Common myeloid progenitor, CD34-positive (primary cell): ENCODE results near the gene RASAL2. TPM values are rescaled to one million over a fixed set of nuclear protein-coding genes. Genes with fewer than 3 reads are reported as not detected.

Experiments used
- CTCF ChIA-PET: fragments of 350-600 bp; sonication (Branson Sonifier 250); formaldehyde crosslinking; loops from one replicate; lab custom pipeline; 2021; ENCODE audit warnings: antibody characterized with exemption; lab: Charles Lee
- POLR2A ChIA-PET: fragments of 350-600 bp; sonication (Branson Sonifier 250); formaldehyde crosslinking; loops from one replicate; lab custom pipeline; 2021; ENCODE audit warnings: antibody characterized with exemption; lab: Charles Lee
- DNase-seq, 3 donors: peaks; one replicate each; pipeline versions ENCODE4 v3.0.0 to v3.0.0-alpha.2; 2013
- H3K27ac ChIP-seq, 2 experiments: 1 replicate in 1 of 2; 2 replicates in 1 of 2; pipeline ENCODE4 v1.7.0; 2013; ENCODE audit warnings: inconsistent platforms in 2 of 2, low read length in 2 of 2, mild to moderate bottlenecking in 2 of 2, low read depth in 1 of 2, moderate library complexity in 1 of 2; ENCODE audit not compliant: severe bottlenecking in 2 of 2, insufficient read depth in 1 of 2, poor library complexity in 1 of 2
- H3K27me3 ChIP-seq, 5 experiments: replicated peaks in 2 of 5; 1 replicate in 3 of 5; 2 replicates in 2 of 5; pipeline versions ENCODE4 v1.6.1 to v1.7.0; 2013; ENCODE audit warnings: low read length in 4 of 5, mild to moderate bottlenecking in 2 of 5, moderate library complexity in 2 of 5, inconsistent platforms in 1 of 5; ENCODE audit not compliant: insufficient read depth in 5 of 5, control insufficient read depth in 4 of 5
- H3K36me3 ChIP-seq, 4 experiments: 1 replicate in 2 of 4; 2 replicates in 2 of 4; pipeline versions ENCODE4 v1.6.1 to v1.7.0; 2013; ENCODE audit warnings: low read length in 3 of 4, control low read depth in 1 of 4, mild to moderate bottlenecking in 1 of 4; ENCODE audit not compliant: control insufficient read depth in 4 of 4, insufficient read depth in 4 of 4
- H3K4me1 ChIP-seq, 4 experiments: 1 replicate in 3 of 4; 2 replicates in 1 of 4; pipeline versions ENCODE4 v1.6.1 to v1.7.1; 2013; ENCODE audit warnings: low read length in 3 of 4, mild to moderate bottlenecking in 3 of 4, control low read depth in 1 of 4, inconsistent platforms in 1 of 4, moderate library complexity in 1 of 4; ENCODE audit not compliant: control insufficient read depth in 4 of 4, insufficient read depth in 4 of 4; ENCODE audit errors: control extremely low read depth in 1 of 4
- H3K4me3 ChIP-seq, 7 experiments: 1 replicate in 4 of 7; 2 replicates in 3 of 7; pipeline versions ENCODE4 v1.5.1 to v1.7.0; 2013; ENCODE audit warnings: mild to moderate bottlenecking in 7 of 7, low read length in 6 of 7, moderate library complexity in 6 of 7, inconsistent platforms in 2 of 7, low read depth in 2 of 7, control low read depth in 1 of 7; ENCODE audit not compliant: insufficient read depth in 4 of 7, control insufficient read depth in 1 of 7; ENCODE audit errors: extremely low read depth in 1 of 7
- H3K9me3 ChIP-seq, 5 experiments: 1 replicate in 4 of 5; 2 replicates in 1 of 5; pipeline versions ENCODE4 v1.6.1 to v1.7.1; 2013; ENCODE audit warnings: low read length in 4 of 5, mild to moderate bottlenecking in 2 of 5, inconsistent platforms in 1 of 5, low read depth in 1 of 5, moderate library complexity in 1 of 5; ENCODE audit not compliant: control insufficient read depth in 4 of 5, insufficient read depth in 2 of 5; ENCODE audit errors: control extremely low read depth in 1 of 5
- WGBS: methylation state at CpG from one replicate; pipeline ENCODE4 v1.1.5; 2013; ENCODE audit not compliant: insufficient coverage; 5-methylcytosine and 5-hydroxymethylcytosine counted together
- polyA plus RNA-seq: library from polyadenylated mRNA; unstranded; fragments of 120-200 nt; gene quantifications from one replicate; pipeline ENCODE4 v1.2.1, GENCODE V29; 2013

RASAL2 gene
- 2.2 TPM for polyA plus RNA-seq

GRCh38 chr1:178093951-178094738 lies at the start of gene RASAL2:
Gene RASAL2 (plus strand): TSS chr1:178094104. CDS start chr1:178094493, 389 bp downstream.
- H3K4me1 ChIP-seq = peaks cover 11 to 23% (median 18%) of the 10 kb centered on the region in 4 experiments
- peaks cover 0 to 4% (median 2%) of the 10 kb centered on the region in 5 experiments for H3K27me3 ChIP-seq
- H3K9me3 ChIP-seq = no peaks in the 10 kb centered on the region
- WGBS = 0% methylated on average over 56 of the region's 82 CpGs
- no peaks in the 10 kb centered on the region for H3K36me3 ChIP-seq
- CTCF ChIA-PET = interaction anchor here (0.7 to 2.2 kb wide), 4 partner anchors 12 to 97 kb away, joined by 3 to 6 read pairs (median 3); no protein-coding TSS in a partner anchor
- POLR2A ChIA-PET = no interaction called here
- no peak within 1 kb of the TSS for H3K27ac ChIP-seq
- peak within 1 kb of the TSS; percentile 74 to 95 (median 87) for H3K4me3 ChIP-seq
- DNase-seq = peak; percentile 22 to 65 (median 45)

GRCh38 chr1:178046591-178047270 lies 47.2 kb upstream of the RASAL2 start:
- no peaks in the 10 kb centered on the region for H3K27me3 ChIP-seq
- no CpG with 5 or more reads among the region's 1 CpG for WGBS
- CTCF ChIA-PET = interaction anchor here (1.0 to 2.5 kb wide), 3 partner anchors 9 to 142 kb away, joined by 3 to 9 read pairs (median 4); no protein-coding TSS in a partner anchor
- POLR2A ChIA-PET = no interaction called here
- H3K36me3 ChIP-seq = no peaks in the 10 kb centered on the region
- H3K27ac ChIP-seq = no peak overlapping the region
- DNase-seq = peak in 1 of 3 donors; percentile 23
- no peaks in the 10 kb centered on the region for H3K4me1 ChIP-seq
- H3K9me3 ChIP-seq = peaks cover 0 to 4% (median 0%) of the 10 kb centered on the region in 5 experiments
- H3K4me3 ChIP-seq = no peak overlapping the region

GRCh38 chr1:178047403-178048093 lies 46.4 kb upstream of the RASAL2 start:
- CTCF ChIA-PET = interaction anchor here (1.0 to 2.5 kb wide), 3 partner anchors 10 to 142 kb away, joined by 3 to 9 read pairs (median 4); no protein-coding TSS in a partner anchor
- H3K4me3 ChIP-seq = no peak overlapping the region
- no peaks in the 10 kb centered on the region for H3K36me3 ChIP-seq
- no peak overlapping the region for H3K27ac ChIP-seq
- no peaks in the 10 kb centered on the region for H3K27me3 ChIP-seq
- WGBS = no CpG with 5 or more reads among the region's 2 CpGs
- DNase-seq = no peak
- H3K4me1 ChIP-seq = no peaks in the 10 kb centered on the region
- POLR2A ChIA-PET = no interaction called here
- peaks cover 0 to 4% (median 0%) of the 10 kb centered on the region in 5 experiments for H3K9me3 ChIP-seq

GRCh38 chr1:178048426-178048825 lies 45.5 kb upstream of the RASAL2 start:
- H3K36me3 ChIP-seq = no peaks in the 10 kb centered on the region
- ChIA-PET POLR2A (no interaction called here), CTCF (interaction anchor here (0.6 to 2.5 kb wide), 4 partner anchors 11 to 493 kb away, joined by 3 to 9 read pairs (median 4); no protein-coding TSS in a partner anchor)
- no peak overlapping the region for H3K27ac ChIP-seq
- H3K4me3 ChIP-seq = no peak overlapping the region
- DNase-seq = no peak
- no CpG with 5 or more reads among the region's 1 CpG for WGBS
- H3K27me3 ChIP-seq = no peaks in the 10 kb centered on the region
- no peaks in the 10 kb centered on the region for H3K4me1 ChIP-seq
- peaks cover 0 to 4% (median 0%) of the 10 kb centered on the region in 5 experiments for H3K9me3 ChIP-seq

GRCh38 chr1:178048883-178049282 lies 45.0 kb upstream of the RASAL2 start:
- Histone ChIP-seq H3K27me3 (no peaks in the 10 kb centered on the region), H3K4me1 (no peaks in the 10 kb centered on the region), H3K36me3 (no peaks in the 10 kb centered on the region), H3K27ac (no peak overlapping the region), H3K4me3 (no peak overlapping the region), H3K9me3 (peaks cover 0 to under 1% (median 0%) of the 10 kb centered on the region in 5 experiments)
- DNase-seq = no peak
- CTCF ChIA-PET = interaction anchor here (1.3 to 2.5 kb wide), 4 partner anchors 12 to 142 kb away, joined by 4 to 9 read pairs (median 4); no protein-coding TSS in a partner anchor
- POLR2A ChIA-PET = no interaction called here

- POLR2A ChIA-PET = no interaction called here
- Histone ChIP-seq H3K4me1 (peaks cover 0 to 2% (median under 1%) of the 10 kb centered on the region in 4 experiments), H3K36me3 (no peaks in the 10 kb centered on the region), H3K27ac (no peak overlapping the region), H3K4me3 (no peak overlapping the region), H3K9me3 (no peaks in the 10 kb centered on the region), H3K27me3 (no peaks in the 10 kb centered on the region)
- WGBS = 98% methylated on average over 4 of the region's 6 CpGs
- DNase-seq = no peak
- CTCF ChIA-PET = interaction anchor here (1.2 to 1.3 kb wide), 2 partner anchors 11 to 20 kb away, joined by 3 to 4 read pairs; no protein-coding TSS in a partner anchor
These were observed 43.8 kb upstream of the RASAL2 start for GRCh38 chr1:178050084-178050483.
